Heart left ventricle (tissue), 16 donors: ENCODE data around the gene AR. TPM values are rescaled to one million over a fixed set of nuclear protein-coding genes. Genes with fewer than 3 reads are reported as not detected.

Experiments
- ATAC-seq, 4 donors: fragments of 200-7000 bp; cut with Tn5 transposase; one replicate each; pipeline ENCODE4 v1.9.1; 2020 to 2022; ENCODE audit warnings: moderate library complexity in 4 of 4, mild to moderate bottlenecking in 3 of 4, moderate number of reproducible peaks in 1 of 4
- DNase-seq, 5 donors: peaks; one replicate each; pipeline ENCODE4 v3.0.0-alpha.2; 2020
- H3K27ac ChIP-seq, 12 donors: fragments of 200-600 bp; sonication (generic) in 4 of 12; one replicate each; pipeline versions ENCODE4 v1.5.0 to v1.8.0; 2016 to 2022; ENCODE audit warnings: mild to moderate bottlenecking in 2 of 12
- H3K27me3 ChIP-seq, 9 donors: fragments of 200-600 bp; sonication (generic) in 2 of 9; one replicate each; pipeline versions ENCODE4 v1.5.1 to v1.8.0; 2016 to 2022; ENCODE audit warnings: mild to moderate bottlenecking in 3 of 9
- H3K36me3 ChIP-seq, 9 donors: fragments of 200-600 bp; sonication (generic) in 2 of 9; one replicate each; pipeline versions ENCODE4 v1.5.0 to v1.8.0; 2018 to 2022; ENCODE audit warnings: mild to moderate bottlenecking in 2 of 9
- H3K4me1 ChIP-seq, 12 donors: fragments of 200-600 bp; sonication (generic) in 4 of 12; one replicate each; pipeline versions ENCODE4 v1.5.0 to v1.8.0; 2016 to 2022; ENCODE audit warnings: mild to moderate bottlenecking in 3 of 12
- H3K4me3 ChIP-seq, 12 donors: fragments of 200-600 bp; sonication (generic) in 4 of 12; one replicate each; pipeline versions ENCODE4 v1.5.0 to v1.8.0; 2017 to 2022; ENCODE audit warnings: mild to moderate bottlenecking in 9 of 12, moderate library complexity in 4 of 12
- H3K9me3 ChIP-seq, 12 donors: fragments of 200-600 bp; sonication (generic) in 4 of 12; one replicate each; pipeline versions ENCODE4 v1.5.0 to v1.8.0; 2016 to 2022; ENCODE audit warnings: mild to moderate bottlenecking in 1 of 12
- POLR2A ChIP-seq, 2 donors: fragments of 450-650 bp; IDR thresholded peaks; one replicate each; pipeline ENCODE4 v1.6.1; 2017; ENCODE audit warnings: antibody characterized with exemption in 2 of 2, mild to moderate bottlenecking in 2 of 2, moderate library complexity in 2 of 2
- WGBS, 4 donors: extraction: QIAGEN DNeasy Blood & Tissue Kit in 2 of 4; methylation state at CpG; one replicate each; pipeline versions ENCODE4 v1.1.5 to v1.1.7; 2013 to 2018; 5-methylcytosine and 5-hydroxymethylcytosine counted together
- intact Hi-C, 10 donors: fragments of 100-400 bp; cut with DNase I; formaldehyde crosslinking; loops; one replicate each; pipeline versions ENCODE4 v1.11.1 to v1.14.2; 2022
- long read RNA-seq, 3 donors: library from polyadenylated mRNA; unstranded; transcript quantifications; one replicate each; pipeline ENCODE4 v2.0.0, GENCODE V29; 2020 to 2021
- polyA plus RNA-seq, 2 donors: library from polyadenylated mRNA; stranded (reverse); fragments of 200-250 nt; gene quantifications; one replicate each; pipeline ENCODE4 v1.2.3, GENCODE V29; 2013
- total RNA-seq, 9 donors: library from RNA; depleted of rRNA in 2 of 9; stranded (reverse); fragments of >200 nt in 2 of 9; fragmentation: NEBNext Ultra II Directional in 3 of 9; extraction: Animal tissue kit (Norgen Biotek cat#: 25700) in 3 of 9; gene quantifications; one replicate each; pipeline versions ENCODE4 v1.1.0 to v1.2.4, GENCODE V29; 2016 to 2023
- TF ChIP-seq, protein P1 (sequence below), 12 donors: fragments of 200-600 bp; sonication (generic) in 4 of 12; IDR thresholded peaks; one replicate each; pipeline versions ENCODE4 v1.5.0 to v1.8.0; 2018 to 2022; ENCODE audit warnings: antibody characterized with exemption in 12 of 12, mild to moderate bottlenecking in 5 of 12
- donor health status: ischemic (EF 13 %, LVEDD 7.1; RV severe dilation, severe dysfunction).
- donor health status: healthy with polysubstance abuse.
- donor health status: DM: no; HTN: yes; CAD: no.
- donor health status: DM: no; HTN: no; CAD: no.
- donor health status: ischemic (EF 25% LVEDD 6.9; RV normal size, moderate dysfunction).
- donor health status: ischemic (EF 25% LVEDD 5.7; RV mildly dilated, moderate dysfunction).
- donor health status: healthy.
- donor health status: DM: yes; HTN: yes; CAD: no.
- donor health status: ischemic (EF 35%, LVEDD 5.7; RV mildly dilated, moderate dysfunction).
- donor health status: nonischemic (EF 11% LVEDD 7.7; RV severe dilation, severe dysfunction).
- donor health status: DM: yes; HTN: yes; CAD: no.
- donor health status: PGD.
- donor health status: ischemic (EF 29% LVEDD 5.4; RV normal size, mild dysfunction).
- donor health status: nonischemic (EF 23%, LVEDD 6.1; RV moderate dilation, normal function).

AR gene, protein sequence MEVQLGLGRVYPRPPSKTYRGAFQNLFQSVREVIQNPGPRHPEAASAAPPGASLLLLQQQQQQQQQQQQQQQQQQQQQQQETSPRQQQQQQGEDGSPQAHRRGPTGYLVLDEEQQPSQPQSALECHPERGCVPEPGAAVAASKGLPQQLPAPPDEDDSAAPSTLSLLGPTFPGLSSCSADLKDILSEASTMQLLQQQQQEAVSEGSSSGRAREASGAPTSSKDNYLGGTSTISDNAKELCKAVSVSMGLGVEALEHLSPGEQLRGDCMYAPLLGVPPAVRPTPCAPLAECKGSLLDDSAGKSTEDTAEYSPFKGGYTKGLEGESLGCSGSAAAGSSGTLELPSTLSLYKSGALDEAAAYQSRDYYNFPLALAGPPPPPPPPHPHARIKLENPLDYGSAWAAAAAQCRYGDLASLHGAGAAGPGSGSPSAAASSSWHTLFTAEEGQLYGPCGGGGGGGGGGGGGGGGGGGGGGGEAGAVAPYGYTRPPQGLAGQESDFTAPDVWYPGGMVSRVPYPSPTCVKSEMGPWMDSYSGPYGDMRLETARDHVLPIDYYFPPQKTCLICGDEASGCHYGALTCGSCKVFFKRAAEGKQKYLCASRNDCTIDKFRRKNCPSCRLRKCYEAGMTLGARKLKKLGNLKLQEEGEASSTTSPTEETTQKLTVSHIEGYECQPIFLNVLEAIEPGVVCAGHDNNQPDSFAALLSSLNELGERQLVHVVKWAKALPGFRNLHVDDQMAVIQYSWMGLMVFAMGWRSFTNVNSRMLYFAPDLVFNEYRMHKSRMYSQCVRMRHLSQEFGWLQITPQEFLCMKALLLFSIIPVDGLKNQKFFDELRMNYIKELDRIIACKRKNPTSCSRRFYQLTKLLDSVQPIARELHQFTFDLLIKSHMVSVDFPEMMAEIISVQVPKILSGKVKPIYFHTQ
- total RNA-seq: 10 to 100 TPM in 8 of 9 donors, 1 to 10 TPM in 1; 9.5 to 30.1 (median 20.1) TPM
- polyA plus RNA-seq: 1 to 10 TPM; 3.0 to 3.4 TPM
- long read RNA-seq, donor 1, full-length matches to known transcripts: 16 of 38 reads
- long read RNA-seq, donor 1, partial matches to known transcripts: 2 of 38 reads
- long read RNA-seq, donor 1, other reads (novel, unspliced or antisense): 20 of 38 reads
- long read RNA-seq, donor 2, full-length matches to known transcripts: 48 of 61 reads
- long read RNA-seq, donor 2, partial matches to known transcripts: 7 of 61 reads
- long read RNA-seq, donor 2, other reads (novel, unspliced or antisense): 6 of 61 reads
- long read RNA-seq, donor 3, full-length matches to known transcripts: 9 of 22 reads
- long read RNA-seq, donor 3, partial matches to known transcripts: 0 of 22 reads
- long read RNA-seq, donor 3, other reads (novel, unspliced or antisense): 13 of 22 reads

DNA sequence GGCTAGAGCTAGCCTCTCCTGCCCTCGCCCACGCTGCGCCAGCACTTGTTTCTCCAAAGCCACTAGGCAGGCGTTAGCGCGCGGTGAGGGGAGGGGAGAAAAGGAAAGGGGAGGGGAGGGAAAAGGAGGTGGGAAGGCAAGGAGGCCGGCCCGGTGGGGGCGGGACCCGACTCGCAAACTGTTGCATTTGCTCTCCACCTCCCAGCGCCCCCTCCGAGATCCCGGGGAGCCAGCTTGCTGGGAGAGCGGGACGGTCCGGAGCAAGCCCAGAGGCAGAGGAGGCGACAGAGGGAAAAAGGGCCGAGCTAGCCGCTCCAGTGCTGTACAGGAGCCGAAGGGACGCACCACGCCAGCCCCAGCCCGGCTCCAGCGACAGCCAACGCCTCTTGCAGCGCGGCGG lies at the start of gene AR:
Gene AR, plus strand, starts transcription at position 204 of the 400 bp plus-strand sequence. CDS start 1,126 bp downstream, outside the sequence.
- DNase-seq: peak; percentile 66 to 81 (median 76)
- ATAC-seq: peak; percentile 52 to 82 (median 74)
- Histone ChIP-seq H3K36me3 (no peaks in the 10 kb centered on the region), H3K9me3 (peaks cover 0 to 6% (median 0%) of the 10 kb centered on the region in 12 donors), H3K4me1 (peaks cover 0 to 5% (median 0%) of the 10 kb centered on the region in 12 donors), H3K27ac (peak within 1 kb of the TSS in 10 of 12 donors; percentile 43 to 79 (median 66)), H3K27me3 (peaks cover 0 to 57% (median 0%) of the 10 kb centered on the region in 9 donors), H3K4me3 (peak within 1 kb of the TSS; percentile 3 to 63 (median 54))
- intact Hi-C loops: loop anchor here in 4 of 10 donors (2.0 to 10.0 kb wide), 3 partner anchors 175 to 249 kb away; no protein-coding TSS in a partner anchor
- WGBS, 4 donors: 0 to 35% (median 13%) methylated on average over 23 to 30 of the region's 30 CpGs
- peak in 1 of 2 donors; percentile 30 for TF ChIP-seq POLR2A (IDR thresholded peaks at IDR 0.05)
- TF ChIP-seq, protein P1, sequence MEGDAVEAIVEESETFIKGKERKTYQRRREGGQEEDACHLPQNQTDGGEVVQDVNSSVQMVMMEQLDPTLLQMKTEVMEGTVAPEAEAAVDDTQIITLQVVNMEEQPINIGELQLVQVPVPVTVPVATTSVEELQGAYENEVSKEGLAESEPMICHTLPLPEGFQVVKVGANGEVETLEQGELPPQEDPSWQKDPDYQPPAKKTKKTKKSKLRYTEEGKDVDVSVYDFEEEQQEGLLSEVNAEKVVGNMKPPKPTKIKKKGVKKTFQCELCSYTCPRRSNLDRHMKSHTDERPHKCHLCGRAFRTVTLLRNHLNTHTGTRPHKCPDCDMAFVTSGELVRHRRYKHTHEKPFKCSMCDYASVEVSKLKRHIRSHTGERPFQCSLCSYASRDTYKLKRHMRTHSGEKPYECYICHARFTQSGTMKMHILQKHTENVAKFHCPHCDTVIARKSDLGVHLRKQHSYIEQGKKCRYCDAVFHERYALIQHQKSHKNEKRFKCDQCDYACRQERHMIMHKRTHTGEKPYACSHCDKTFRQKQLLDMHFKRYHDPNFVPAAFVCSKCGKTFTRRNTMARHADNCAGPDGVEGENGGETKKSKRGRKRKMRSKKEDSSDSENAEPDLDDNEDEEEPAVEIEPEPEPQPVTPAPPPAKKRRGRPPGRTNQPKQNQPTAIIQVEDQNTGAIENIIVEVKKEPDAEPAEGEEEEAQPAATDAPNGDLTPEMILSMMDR (IDR thresholded peaks at IDR 0.05): no peak

DNA sequence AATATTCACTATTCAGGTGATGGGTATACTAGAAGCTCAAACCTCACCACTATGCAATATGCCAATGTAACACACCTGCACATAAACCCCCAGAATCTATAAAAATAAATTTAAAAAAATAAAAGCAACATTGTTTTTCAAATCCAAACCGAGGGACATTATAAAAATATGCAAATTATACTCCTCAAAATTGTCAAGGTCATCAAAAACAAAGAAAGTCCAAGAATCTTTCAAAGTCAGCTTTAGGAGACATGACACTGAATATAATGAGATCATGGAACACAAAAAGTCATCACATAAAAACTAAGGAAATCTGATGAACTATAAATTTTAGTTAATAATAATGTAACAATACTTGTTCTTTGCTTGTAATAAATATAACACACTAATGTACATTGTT lies 43.2 kb upstream of the AR start:
- Histone ChIP-seq H3K27me3 (no peaks in the 10 kb centered on the region), H3K4me3 (no peak overlapping the region), H3K36me3 (no peaks in the 10 kb centered on the region), H3K27ac (no peak overlapping the region), H3K9me3 (peaks cover 0 to 8% (median 0%) of the 10 kb centered on the region in 12 donors), H3K4me1 (no peaks in the 10 kb centered on the region)
- TF ChIP-seq, protein P1 (IDR thresholded peaks at IDR 0.05): no peak
- ATAC-seq (no peak), DNase-seq (no peak)
- WGBS, 4 donors: 27 to 46% (median 36%) methylated on average over 1 of the region's 1 CpG
- intact Hi-C loops: no loop called here

DNA sequence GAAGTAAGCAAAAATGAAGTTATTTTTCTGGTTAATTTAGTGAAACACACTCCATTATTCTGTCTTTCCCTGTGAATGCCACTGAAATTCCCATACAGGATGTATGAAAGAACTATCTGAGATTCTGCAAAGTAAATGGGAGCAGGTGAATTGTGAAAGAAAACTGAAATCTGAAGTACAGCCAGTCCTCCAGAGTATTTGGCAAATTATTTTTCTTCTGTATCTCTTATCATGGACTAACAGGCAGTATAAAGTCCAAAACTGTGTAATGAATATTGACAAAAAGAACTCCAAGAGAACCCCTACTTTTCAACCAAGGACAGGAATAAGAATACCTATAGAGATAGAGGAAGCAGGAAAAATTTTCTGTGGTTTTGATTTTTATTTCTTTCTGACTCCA lies 40.8 kb upstream of the AR start:
- no peaks in the 10 kb centered on the region for H3K27me3 ChIP-seq
- H3K9me3 ChIP-seq: peaks cover 0 to 14% (median 0%) of the 10 kb centered on the region in 12 donors
- H3K36me3 ChIP-seq: no peaks in the 10 kb centered on the region
- DNase-seq (no peak), ATAC-seq (no peak)
- TF ChIP-seq, protein P1 (IDR thresholded peaks at IDR 0.05): no peak
- TF ChIP-seq POLR2A (IDR thresholded peaks at IDR 0.05): no peak
- no peak overlapping the region for H3K4me3 ChIP-seq
- H3K27ac ChIP-seq: no peak overlapping the region
- intact Hi-C loops: no loop called here
- H3K4me1 ChIP-seq: no peaks in the 10 kb centered on the region
